NCI-H2107 (cell line): Measurements from ENCODE around the gene MCM9.
"Not testable (repeated sequence)": the region's sequence is repeated elsewhere in the genome, so short reads cannot be mapped to it uniquely, and the experiment has no call there.

Source experiments
- DNase-seq: peaks from one replicate; lab custom pipeline; 2025; lab: John Stamatoyannopoulos, UW

The MCM9 gene

GRCh38 chr6:118893064-118893806 lies 41.7 kb downstream of the MCM9 start:
- peak; percentile 70 for DNase-seq

- no peak for DNase-seq
Measured at GRCh38 chr6:118892355-118892991, 42.5 kb downstream of the MCM9 start.

- no peak for DNase-seq
Measured at GRCh38 chr6:118890997-118891790, 43.8 kb downstream of the MCM9 start.

- no peak for DNase-seq
Measured at GRCh38 chr6:118889163-118889562, 45.8 kb downstream of the MCM9 start.

- DNase-seq: no peak
Measured at GRCh38 chr6:118886641-118887040, 48.3 kb downstream of the MCM9 start.

GRCh38 chr6:118882314-118882905 lies 52.5 kb downstream of the MCM9 start:
- no peak for DNase-seq

- DNase-seq: no peak
Measured at GRCh38 chr6:118881440-118882313, 53.3 kb downstream of the MCM9 start.

- no peak for DNase-seq
Measured at GRCh38 chr6:118877806-118878205, 57.2 kb downstream of the MCM9 start.

- DNase-seq: no peak
Measured at GRCh38 chr6:118876814-118877213, 58.1 kb downstream of the MCM9 start.

- no peak for DNase-seq
Measured at GRCh38 chr6:118876198-118876597, 58.8 kb downstream of the MCM9 start.

GRCh38 chr6:118875672-118876071 lies 59.3 kb downstream of the MCM9 start:
- no peak for DNase-seq

GRCh38 chr6:118873239-118873638 lies 61.7 kb downstream of the MCM9 start:
- DNase-seq: no peak

GRCh38 chr6:118872726-118873125 lies 62.2 kb downstream of the MCM9 start:
- DNase-seq: no peak

GRCh38 chr6:118872318-118872717 lies 62.6 kb downstream of the MCM9 start:
- no peak for DNase-seq

GRCh38 chr6:118871331-118871730 lies 63.6 kb downstream of the MCM9 start:
- DNase-seq: no peak

- no peak for DNase-seq
Measured at GRCh38 chr6:118869894-118870589, 64.9 kb downstream of the MCM9 start.

- DNase-seq: no peak
Measured at GRCh38 chr6:118869350-118869749, 65.6 kb downstream of the MCM9 start.

- not testable (repeated sequence) for DNase-seq
Measured at GRCh38 chr6:118868901-118869300, 66.1 kb downstream of the MCM9 start.

GRCh38 chr6:118867181-118867580 lies 67.8 kb downstream of the MCM9 start:
- no peak for DNase-seq

GRCh38 chr6:118865100-118865391 lies 69.9 kb downstream of the MCM9 start:
- no peak for DNase-seq
